Omental fat pad (tissue), 4 donors: ENCODE measurements around the gene SH2B3. TPM values are rescaled to one million over a fixed set of nuclear protein-coding genes. Genes with fewer than 3 reads are reported as not detected.

Source experiments
- ATAC-seq: fragments of 150-250 bp; one replicate; pipeline ENCODE4 v1.9.1; 2016; ENCODE audit warnings: mild to moderate bottlenecking, moderate library complexity; ENCODE audit not compliant: low FRiP score
- DNase-seq: peaks from one replicate; pipeline ENCODE4 v3.0.0-alpha.2; 2019; ENCODE audit warnings: low spot score
- CTCF ChIP-seq, 3 donors: fragments of 450-650 bp; IDR thresholded peaks; one replicate each; pipeline ENCODE4 v1.5.1; 2016 to 2017; ENCODE audit warnings: antibody characterized with exemption in 3 of 3, mild to moderate bottlenecking in 3 of 3, moderate library complexity in 2 of 3
- total RNA-seq, 4 donors: library from RNA; depleted of rRNA; stranded (reverse); fragments of >200 nt; gene quantifications; one replicate each; pipeline ENCODE4 v1.1.0, GENCODE V29; 2016

The SH2B3 gene
- total RNA-seq = 10 to 100 TPM; 30.4 to 64.6 (median 48.3) TPM

- peak; percentile 31 for ATAC-seq
- DNase-seq = no peak
- TF ChIP-seq CTCF (IDR thresholded peaks at IDR 0.05) = no peak
Observed at GRCh38 chr12:111405859-111406473, at the start of gene SH2B3. SH2B3 (plus strand) TSS chr12:111405923; CDS start chr12:111418146, 12,223 bp downstream.

- ATAC-seq = no peak
- no peak for TF ChIP-seq CTCF (IDR thresholded peaks at IDR 0.05)
- no peak for DNase-seq
Observed at GRCh38 chr12:111359231-111359913, 46.4 kb upstream of the SH2B3 start.

- no peak for TF ChIP-seq CTCF (IDR thresholded peaks at IDR 0.05)
- DNase-seq (no peak), ATAC-seq (no peak)
Observed at GRCh38 chr12:111359914-111360276, 45.8 kb upstream of the SH2B3 start.

GRCh38 chr12:111360325-111360930 lies 45.3 kb upstream of the SH2B3 start:
- ATAC-seq (no peak), DNase-seq (no peak)
- no peak for TF ChIP-seq CTCF (IDR thresholded peaks at IDR 0.05)

GRCh38 chr12:111361073-111361716 lies 44.5 kb upstream of the SH2B3 start:
- ATAC-seq (no peak), DNase-seq (no peak)
- no peak for TF ChIP-seq CTCF (IDR thresholded peaks at IDR 0.05)

- no peak for ATAC-seq
- DNase-seq = no peak
- no peak for TF ChIP-seq CTCF (IDR thresholded peaks at IDR 0.05)
Observed at GRCh38 chr12:111361717-111362576, 43.8 kb upstream of the SH2B3 start.
